ENCODE measurements around the gene GJD4.

Gene GJD4

GRCh38 chr10:35657621-35658020, 52.5 kb downstream of the GJD4 start:
- DNase-seq (ENCODE audit: low spot score) = no peak

All from hematopoietic multipotent progenitor cell treated with erythropoietin and hydrocortisone succinate and interleukin-3 and kit ligand, for 17 days (in vitro differentiated cells).